Measurements from ENCODE around the gene SOX6. TPM values are rescaled to one million over a fixed set of nuclear protein-coding genes. Genes with fewer than 3 reads are reported as not detected.

The SOX6 gene
- total and polyA plus RNA-seq, 7 donors, result 0.61 to 47.6 (median 14.6) TPM

DNA sequence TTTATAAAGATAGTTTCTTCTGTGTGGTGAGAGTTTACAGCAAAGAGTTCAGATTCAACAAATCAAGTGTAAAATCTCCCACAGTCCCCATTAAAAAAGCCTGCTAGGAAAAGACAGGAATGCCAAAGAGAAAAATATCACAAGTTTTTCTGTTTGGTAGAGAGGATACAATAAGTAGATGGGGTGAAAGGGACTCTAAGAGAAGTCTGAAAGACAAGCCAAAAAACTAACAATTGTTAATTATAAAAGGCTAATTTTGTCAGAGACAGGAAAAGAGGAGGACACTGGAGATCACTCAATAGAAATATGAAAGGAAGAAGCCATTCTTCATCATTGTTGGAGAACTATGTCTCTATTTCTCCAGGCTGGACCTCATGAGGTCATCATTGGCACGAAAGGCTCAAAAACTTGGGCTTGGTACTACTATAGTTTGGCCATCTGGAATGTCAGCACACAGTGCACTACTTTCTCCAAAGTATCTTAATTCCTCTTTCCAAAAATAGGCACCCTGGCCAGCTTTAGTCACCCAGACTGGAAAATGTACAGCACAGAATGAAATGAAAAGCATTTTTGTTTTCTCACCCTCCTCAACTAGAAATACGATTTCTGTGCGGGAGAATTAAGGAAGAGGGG, 531 bp upstream of the SOX6 start:
- WGBS, 3 donors, result 2 to 12% (median 7%) methylated on average over 3 of the region's 3 CpGs
- ATAC-seq (peak in 3 of 4 donors; percentile 20 to 60 (median 41)), DNase-seq (no peak)
- Histone ChIP-seq H3K4me1 (peaks cover 42% of the 10 kb centered on the region), H3K36me3 (ENCODE audit: insufficient read depth in 1 of 2, low read depth in 1 of 2) (no peaks in the 10 kb centered on the region), H3K9me3 (no peaks in the 10 kb centered on the region), H3K27ac (peak overlapping the region; percentile 73), H3K27me3 (ENCODE audit: insufficient read depth in 3 of 3, low read length in 2 of 3) (no peaks in the 10 kb centered on the region), H3K4me3 (peak overlapping the region; percentile 33)
- intact Hi-C loops (cut with DNase I), result no loop called here
- TF ChIP-seq CTCF (IDR thresholded peaks at IDR 0.05), result no peak

DNA sequence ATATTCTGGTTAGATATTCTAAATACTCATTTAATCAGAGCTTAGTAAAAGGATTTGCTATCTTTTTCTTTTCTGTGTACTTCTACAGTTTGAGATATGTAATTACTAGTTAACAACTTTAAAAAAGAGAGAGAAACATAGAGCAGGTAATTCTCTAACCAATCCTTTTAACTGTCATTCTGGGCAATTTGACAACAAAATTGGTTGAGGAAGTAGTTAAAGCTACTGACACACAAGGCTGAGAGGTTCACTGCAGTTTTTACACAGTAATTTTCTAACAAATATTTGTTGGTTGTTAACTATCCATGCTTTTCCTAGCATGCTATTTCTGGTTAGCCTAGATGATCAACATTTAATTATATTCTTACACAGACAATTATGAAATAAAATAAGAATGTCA, 3.6 kb downstream of the SOX6 start:
- DNase-seq (no peak), ATAC-seq (no peak)
- intact Hi-C loops (cut with DNase I), result no loop called here
- Histone ChIP-seq H3K27ac (peak overlapping the region; percentile 76), H3K9me3 (no peaks in the 10 kb centered on the region), H3K36me3 (ENCODE audit: insufficient read depth in 1 of 2, low read depth in 1 of 2) (no peaks in the 10 kb centered on the region), H3K4me3 (peak overlapping the region; percentile 12), H3K4me1 (peaks cover 49% of the 10 kb centered on the region), H3K27me3 (ENCODE audit: insufficient read depth in 3 of 3, low read length in 2 of 3) (no peaks in the 10 kb centered on the region)
- no peak for TF ChIP-seq CTCF (IDR thresholded peaks at IDR 0.05)

DNA sequence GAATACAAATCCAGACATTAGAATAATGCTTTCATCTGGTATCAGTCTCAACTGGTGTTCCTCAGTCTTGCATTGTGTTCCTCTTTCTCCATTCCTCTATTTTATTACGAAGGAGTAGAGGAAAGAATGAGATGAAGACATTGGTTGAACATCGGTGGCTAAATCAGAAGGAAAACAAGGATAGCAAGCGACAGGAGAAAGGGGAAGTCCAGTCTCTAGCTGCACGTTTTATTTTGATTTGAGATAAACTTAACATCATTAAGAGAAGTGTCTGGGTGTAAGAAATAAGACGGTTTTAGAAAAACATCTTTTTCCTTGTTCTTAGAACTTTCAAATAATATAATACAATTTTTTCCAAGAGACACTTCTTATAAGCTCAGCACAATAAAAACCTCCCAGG, 6.2 kb downstream of the SOX6 start:
- 89 to 93% (median 93%) methylated on average over 5 of the region's 5 CpGs for WGBS, 3 donors
- intact Hi-C loops (cut with DNase I), result no loop called here

DNA sequence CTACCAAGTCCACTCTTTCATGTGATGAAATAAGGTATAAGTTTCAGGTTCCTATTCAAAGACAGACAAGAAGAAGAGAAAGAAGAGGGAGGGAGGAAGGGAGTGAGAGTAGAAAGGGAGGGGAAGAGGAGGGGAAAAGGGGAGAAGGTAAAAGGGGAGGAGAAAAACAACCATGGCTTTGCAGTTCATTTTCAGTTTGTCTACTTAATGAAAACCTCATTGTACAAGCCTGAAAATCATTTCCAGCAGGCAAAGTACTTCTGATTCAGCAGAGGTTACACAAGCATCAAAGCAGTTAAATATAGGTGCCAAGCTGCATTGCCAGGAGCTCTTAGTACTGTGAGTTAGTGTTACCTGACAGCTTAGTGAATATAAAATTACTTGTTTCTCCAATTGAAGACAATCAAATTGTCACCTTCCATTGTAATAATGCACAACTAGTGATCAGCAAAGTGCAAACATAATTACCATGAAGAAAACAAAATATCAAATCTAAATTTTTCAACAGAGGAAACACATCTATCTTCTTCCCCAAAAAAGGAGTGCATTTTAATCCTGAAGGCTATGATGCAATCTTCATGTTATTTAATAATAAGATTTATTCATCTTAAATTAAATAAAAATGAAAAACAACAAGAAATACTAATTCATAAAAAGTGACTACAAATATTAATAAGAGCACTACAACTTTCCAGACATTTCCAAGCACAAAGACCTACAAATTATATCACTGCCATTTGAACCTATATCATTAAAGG, 8.2 kb downstream of the SOX6 start:
- H3K36me3 ChIP-seq (ENCODE audit: insufficient read depth in 1 of 2, low read depth in 1 of 2), result no peaks in the 10 kb centered on the region
- DNase-seq (no peak), ATAC-seq (peak; percentile 77 to 92 (median 87))

More for the DNA sequence above, 6.2 kb downstream of the SOX6 start:
- no peak for DNase-seq
- no peak overlapping the region for H3K4me3 ChIP-seq
- no peak for ATAC-seq
- no peaks in the 10 kb centered on the region for H3K9me3 ChIP-seq
- H3K36me3 ChIP-seq (ENCODE audit: insufficient read depth in 1 of 2, low read depth in 1 of 2), result no peaks in the 10 kb centered on the region
- peaks cover 51% of the 10 kb centered on the region for H3K4me1 ChIP-seq
- H3K27me3 ChIP-seq (ENCODE audit: insufficient read depth in 3 of 3, low read length in 2 of 3), result no peaks in the 10 kb centered on the region
- H3K27ac ChIP-seq, result peak overlapping the region; percentile 41
- no peak for TF ChIP-seq CTCF (IDR thresholded peaks at IDR 0.05)

More for the DNA sequence above, 8.2 kb downstream of the SOX6 start:
- peak overlapping the region; percentile 83 for H3K27ac ChIP-seq
- peaks cover 37% of the 10 kb centered on the region for H3K4me1 ChIP-seq
- H3K4me3 ChIP-seq, result peak overlapping the region; percentile 45
- intact Hi-C loops (cut with DNase I), result loop anchor here (1.0 to 5.0 kb wide), 3 partner anchors 56 to 259 kb away; no protein-coding TSS in a partner anchor
- no peaks in the 10 kb centered on the region for H3K27me3 ChIP-seq (ENCODE audit: insufficient read depth in 3 of 3, low read length in 2 of 3)
- no peaks in the 10 kb centered on the region for H3K9me3 ChIP-seq
- no peak for TF ChIP-seq CTCF (IDR thresholded peaks at IDR 0.05)

Measured in psoas muscle (tissue), 8 donors.